ENCODE data around the gene OR6J1. TPM values are rescaled to one million over a fixed set of nuclear protein-coding genes. Genes with fewer than 3 reads are reported as not detected.

Gene OR6J1
- total and polyA plus RNA-seq, 9 of the 15 experiments (the other 6 are each of a cell fraction or from before 2014, with no cell fraction given) = not detected

DNA sequence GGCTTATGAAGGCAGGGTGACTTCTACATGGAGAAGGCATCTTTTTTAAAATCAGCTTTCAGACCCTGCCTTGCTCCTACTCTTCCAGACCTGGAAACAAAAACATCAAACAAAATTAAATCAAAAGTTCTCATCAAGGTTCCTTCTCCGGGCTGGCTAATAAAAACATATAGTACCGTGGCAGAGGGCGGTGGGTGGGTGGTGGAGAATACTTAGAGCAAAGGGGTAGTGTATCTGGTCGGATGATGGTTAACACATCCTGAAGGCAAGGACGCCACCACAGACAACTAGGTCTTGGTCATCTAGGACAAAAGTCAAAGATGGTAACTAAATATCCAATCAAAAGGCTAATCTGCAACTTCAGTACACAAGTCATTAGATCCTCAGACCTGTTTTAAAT lies 56.9 kb downstream of the OR6J1 start (continued):
- TF ChIP-seq, protein P1, sequence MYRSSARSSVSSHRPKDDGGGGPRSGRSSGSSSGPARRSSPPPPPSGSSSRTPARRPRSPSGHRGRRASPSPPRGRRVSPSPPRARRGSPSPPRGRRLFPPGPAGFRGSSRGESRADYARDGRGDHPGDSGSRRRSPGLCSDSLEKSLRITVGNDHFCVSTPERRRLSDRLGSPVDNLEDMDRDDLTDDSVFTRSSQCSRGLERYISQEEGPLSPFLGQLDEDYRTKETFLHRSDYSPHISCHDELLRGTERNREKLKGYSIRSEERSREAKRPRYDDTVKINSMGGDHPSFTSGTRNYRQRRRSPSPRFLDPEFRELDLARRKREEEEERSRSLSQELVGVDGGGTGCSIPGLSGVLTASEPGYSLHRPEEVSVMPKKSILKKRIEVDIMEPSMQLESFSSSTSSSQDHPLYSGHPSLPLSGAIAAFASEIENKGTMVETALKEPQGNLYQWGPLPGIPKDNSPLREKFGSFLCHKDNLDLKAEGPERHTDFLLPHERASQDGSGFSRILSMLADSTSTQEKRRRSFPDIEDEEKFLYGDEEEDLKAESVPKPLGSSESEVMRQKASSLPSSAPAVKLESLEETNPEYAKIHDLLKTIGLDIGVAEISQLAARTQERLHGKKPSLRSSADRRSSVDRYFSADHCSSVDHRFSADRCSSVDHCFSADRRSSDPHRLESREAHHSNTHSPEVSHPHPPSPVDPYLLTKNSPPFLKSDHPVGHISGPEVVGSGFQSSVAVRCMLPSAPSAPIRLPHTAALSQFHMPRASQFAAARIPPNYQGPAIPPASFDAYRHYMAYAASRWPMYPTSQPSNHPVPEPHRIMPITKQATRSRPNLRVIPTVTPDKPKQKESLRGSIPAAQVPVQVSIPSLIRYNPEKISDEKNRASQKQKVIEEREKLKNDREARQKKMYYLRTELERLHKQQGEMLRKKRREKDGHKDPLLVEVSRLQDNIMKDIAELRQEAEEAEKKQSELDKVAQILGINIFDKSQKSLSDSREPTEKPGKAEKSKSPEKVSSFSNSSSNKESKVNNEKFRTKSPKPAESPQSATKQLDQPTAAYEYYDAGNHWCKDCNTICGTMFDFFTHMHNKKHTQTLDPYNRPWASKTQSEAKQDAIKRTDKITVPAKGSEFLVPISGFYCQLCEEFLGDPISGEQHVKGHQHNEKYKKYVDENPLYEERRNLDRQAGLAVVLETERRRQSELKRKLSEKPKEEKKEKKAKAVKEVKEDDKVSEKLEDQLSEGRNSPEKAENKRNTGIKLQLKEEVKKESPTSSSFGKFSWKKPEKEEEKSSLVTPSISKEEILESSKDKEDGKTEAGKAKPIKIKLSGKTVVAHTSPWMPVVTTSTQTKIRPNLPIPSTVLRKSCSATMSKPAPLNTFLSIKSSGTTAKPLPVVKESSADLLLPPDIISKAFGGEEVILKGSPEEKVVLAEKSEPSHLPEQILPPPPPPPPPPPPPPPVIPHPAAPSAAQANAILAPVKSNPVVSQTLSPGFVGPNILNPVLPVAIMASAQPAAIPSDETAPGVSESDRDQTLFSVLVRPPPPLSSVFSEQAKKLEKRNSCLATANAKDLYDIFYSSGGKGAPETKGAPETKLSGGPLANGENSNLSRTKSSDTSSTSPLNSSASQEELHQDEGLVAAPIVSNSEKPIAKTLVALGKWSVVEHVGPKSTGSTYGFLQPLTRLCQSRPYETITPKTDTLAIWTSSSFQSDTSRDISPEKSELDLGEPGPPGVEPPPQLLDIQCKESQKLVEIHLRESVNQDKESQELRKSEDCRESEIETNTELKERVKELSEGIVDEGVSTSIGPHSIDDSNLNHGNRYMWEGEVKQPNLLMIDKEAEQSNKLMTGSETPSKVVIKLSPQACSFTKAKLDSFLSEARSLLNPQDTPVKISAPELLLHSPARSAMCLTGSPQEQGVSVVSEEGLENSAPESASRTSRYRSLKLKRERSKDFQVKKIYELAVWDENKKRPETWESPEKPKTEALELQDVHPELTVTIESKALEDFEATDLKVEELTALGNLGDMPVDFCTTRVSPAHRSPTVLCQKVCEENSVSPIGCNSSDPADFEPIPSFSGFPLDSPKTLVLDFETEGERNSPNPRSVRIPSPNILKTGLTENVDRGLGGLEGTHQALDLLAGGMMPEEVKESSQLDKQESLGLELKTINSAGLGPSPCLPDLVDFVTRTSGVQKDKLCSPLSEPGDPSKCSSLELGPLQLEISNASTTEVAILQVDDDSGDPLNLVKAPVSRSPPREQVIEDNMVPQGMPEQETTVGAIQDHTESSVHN (IDR thresholded peaks at IDR 0.05; ENCODE audit: borderline replicate concordance in 1 of 2, low read depth in 1 of 2) = no peak
- TF ChIP-seq SIX5 (IDR thresholded peaks at IDR 0.05; ENCODE audit: borderline replicate concordance in 1 of 2, insufficient read depth in 1 of 2, low read depth in 1 of 2, low read length in 2 of 2) = no peak
- TF ChIP-seq ZBTB8A (IDR thresholded peaks at IDR 0.05; ENCODE audit: partially characterized antibody) = no peak
- no peak for TF ChIP-seq KAT2B (IDR thresholded peaks at IDR 0.05; ENCODE audit: low read depth, low read length)
- TF ChIP-seq RAD21 (CRISPR knock-in tag; conservative IDR thresholded peaks at IDR 0.05 in 1 of 2, IDR thresholded peaks at IDR 0.05 in 1 of 2) = no peak
- no peak for TF ChIP-seq ESRRB (CRISPR knock-in tag; IDR thresholded peaks at IDR 0.05; ENCODE audit: borderline replicate concordance)
- no peak for TF ChIP-seq CBX2 (IDR thresholded peaks at IDR 0.05; ENCODE audit: insufficient read depth, low read length, poor library complexity, severe bottlenecking)
- TF ChIP-seq SRSF7 (optimal IDR thresholded peaks at IDR 0.05; ENCODE audit: low read depth, low read length) = no peak
- TF ChIP-seq CBFA2T2 (conservative IDR thresholded peaks at IDR 0.05) = no peak
- TF ChIP-seq ZNF197 (CRISPR knock-in tag; IDR thresholded peaks at IDR 0.05; ENCODE audit: low read depth) = no peak
- no peak for TF ChIP-seq GATA2 (CRISPR knock-in tag; IDR thresholded peaks at IDR 0.05)
- TF ChIP-seq POLR2A (conservative IDR thresholded peaks at IDR 0.05) = no peak
